T47D (cell line): Measurements from ENCODE around the gene CYTH4.

Experiments
- DNase-seq, 2 experiments: peaks; one replicate each; pipeline versions ENCODE4 v3.0.0 to v3.0.0-alpha.2; 2011 to 2012; ENCODE audit warnings: low read depth in 1 of 2, low spot score in 1 of 2
- JUND ChIP-seq: IDR thresholded peaks from 2 replicates; pipeline ENCODE4 v1.6.1; 2012; ENCODE audit warnings: low read depth
- in situ Hi-C: cut with HindIII; loops from 2 replicates; pipeline ENCODE4 v1.10.0; 2016; ENCODE audit warnings: low sequenced_read_pairs, low pct_unique_long_range_greater_than_20kb

The CYTH4 gene

DNA sequence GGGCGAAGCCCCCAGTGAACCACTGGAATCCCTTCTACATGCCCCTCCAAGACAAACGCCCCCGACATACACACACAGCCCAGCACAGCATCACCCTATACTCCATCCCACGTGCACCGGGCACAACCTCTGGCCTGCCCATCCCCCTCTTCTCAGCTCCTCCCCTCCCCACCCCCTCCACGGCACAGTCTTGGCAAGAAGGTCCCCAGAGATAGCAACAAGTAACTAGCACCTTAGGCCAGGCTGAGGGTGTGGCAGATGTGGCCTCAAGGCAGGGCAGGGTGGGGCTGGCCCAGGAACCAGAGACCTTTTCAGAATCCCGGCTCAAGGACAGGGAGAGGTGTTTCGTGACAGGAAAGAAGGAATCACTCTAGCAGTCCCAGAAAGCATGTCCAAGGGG lies 54.3 kb downstream of the CYTH4 start:
- in situ Hi-C loops: no loop called here
- no peak for DNase-seq
- no peak for TF ChIP-seq JUND

DNA sequence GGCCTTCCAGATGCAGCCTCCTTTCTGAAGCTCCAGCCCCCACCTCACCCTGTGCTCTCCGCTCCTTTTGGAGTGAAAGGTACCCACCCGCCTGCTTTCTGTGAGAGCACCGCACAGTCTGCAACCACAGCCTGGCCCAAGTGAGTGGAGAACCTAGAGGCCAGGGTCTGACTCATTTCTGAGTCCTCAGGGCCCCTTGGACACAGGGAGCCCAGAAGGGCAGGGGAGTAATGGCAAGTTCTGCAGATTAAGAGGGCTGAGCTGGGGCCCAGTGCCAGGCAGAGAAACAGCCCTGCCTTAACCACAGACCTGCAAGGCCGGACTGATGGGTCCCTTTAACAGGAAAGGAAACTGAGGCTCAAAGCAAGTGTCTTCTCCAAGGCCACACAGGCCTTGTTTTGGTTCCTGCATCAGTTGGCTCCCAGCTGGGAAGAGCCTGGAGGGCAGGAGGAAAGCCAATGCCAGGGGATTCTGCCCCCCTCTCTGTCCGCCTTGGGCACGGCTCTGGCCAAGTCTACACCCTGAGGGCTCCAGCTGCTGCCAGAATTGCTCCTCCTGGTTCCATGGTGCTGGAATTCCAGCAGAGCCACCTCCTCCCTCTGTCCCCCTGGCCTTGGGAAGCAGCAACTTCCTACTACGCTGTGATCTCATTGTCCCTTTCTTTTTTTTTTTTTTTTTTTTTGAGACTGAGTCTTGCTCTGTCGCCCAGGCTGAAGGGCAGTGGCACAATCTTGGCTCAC lies 55.1 kb downstream of the CYTH4 start:
- DNase-seq: no peak

DNA sequence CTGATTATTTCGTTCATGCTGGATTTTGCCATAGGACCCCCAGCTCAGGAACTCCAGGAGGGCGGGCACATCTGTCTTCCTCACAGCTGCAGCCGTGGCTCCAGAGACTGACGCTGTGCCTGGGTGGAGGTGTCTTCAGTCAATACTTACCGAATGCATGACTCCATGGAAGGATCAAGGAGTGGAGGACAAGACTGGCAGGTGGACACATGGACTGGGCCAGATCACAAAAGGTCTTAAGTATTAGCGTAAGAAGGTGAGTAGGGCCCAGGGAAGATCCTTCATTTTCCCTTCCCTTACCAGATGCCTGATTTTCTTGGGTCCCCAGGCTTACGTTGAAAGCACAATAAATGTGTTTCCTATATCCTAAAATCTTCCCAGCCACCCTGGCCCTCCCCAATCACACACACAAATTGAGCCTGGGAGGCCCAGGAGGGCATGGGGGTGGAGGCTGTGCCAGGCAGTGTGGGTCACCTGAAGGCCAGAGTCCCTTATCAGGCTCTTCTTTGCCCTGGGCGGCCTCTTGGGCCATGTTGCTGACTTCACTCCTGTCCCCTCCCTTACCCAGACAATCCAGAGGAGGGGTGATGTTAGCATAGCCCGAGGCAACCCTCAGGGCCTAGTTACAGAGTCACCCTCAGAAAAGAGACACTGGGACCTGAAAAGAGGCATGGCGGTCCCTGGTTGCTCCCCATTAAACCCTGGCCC lies 56.4 kb downstream of the CYTH4 start:
- in situ Hi-C loops: no loop called here
- TF ChIP-seq JUND: no peak
- DNase-seq: no peak

More for the DNA sequence above, 55.1 kb downstream of the CYTH4 start:
- in situ Hi-C loops: no loop called here
- TF ChIP-seq JUND: no peak

DNA sequence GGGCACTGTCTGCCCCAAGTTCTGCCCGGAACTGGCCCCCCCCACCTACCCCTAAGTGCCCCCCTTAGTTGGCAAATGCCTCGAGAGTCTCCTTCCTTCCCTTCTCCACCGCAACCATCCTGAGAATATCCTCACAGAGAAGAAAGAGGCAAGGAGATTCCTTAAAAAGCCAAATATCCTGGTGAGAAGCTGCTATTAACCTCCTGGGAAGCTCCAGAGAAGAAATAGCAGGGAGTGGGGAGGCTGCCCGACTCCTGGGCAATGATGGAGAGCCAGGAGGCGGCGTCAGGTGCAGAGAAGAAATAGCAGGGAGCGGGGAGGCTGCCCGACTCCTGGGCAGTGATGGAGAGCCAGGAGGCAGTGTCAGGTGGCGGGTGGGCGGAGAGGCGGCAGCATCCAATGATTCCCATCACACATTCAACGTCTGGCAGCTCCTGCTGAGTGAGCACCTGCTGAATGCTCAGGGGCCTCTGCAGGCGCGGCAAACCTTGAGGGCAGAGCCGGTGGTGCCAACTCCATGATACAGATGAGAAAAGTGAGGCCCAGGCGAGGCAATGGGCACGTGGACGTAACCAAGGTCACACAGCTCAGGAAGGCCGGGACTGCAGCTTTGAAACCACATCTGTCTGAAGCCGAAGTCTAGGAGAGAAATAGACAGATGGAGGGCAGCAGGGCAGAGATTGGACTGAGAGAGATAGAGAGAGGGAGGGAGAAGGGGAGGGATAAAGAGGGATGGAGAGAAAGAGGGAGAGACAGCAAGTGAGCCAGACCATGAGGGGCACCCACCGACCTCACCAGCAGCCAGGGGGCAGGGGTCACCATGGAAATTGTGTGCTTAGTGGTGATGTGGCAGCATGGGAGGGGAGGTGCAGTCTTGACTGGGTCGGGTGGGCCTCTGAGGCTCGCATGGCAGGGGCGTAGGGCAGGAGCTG lies 58.3 kb downstream of the CYTH4 start:
- in situ Hi-C loops: no loop called here
- peak in 1 of 2 experiments; percentile 35 for DNase-seq
- TF ChIP-seq JUND: no peak

DNA sequence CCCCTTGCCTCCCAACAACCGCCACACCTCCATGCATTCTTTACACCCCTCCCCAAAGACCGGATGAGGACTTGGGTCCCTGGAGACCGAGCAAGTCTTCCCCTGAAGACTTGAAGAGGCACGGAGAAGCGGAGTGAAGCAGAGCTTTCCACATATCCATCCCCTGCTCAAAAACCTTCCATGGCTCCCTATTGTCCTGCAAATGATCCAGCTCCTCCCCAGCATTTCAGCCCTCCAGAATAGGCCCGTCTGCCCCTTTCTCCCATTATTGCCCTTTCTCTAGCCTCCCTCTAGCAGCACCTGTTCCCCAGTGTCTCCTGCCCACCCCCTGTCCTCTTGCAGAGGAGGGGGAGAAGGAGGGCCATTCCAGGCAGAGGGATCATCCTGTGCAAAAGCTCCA lies 59.8 kb downstream of the CYTH4 start:
- no peak for DNase-seq
- in situ Hi-C loops: no loop called here
- TF ChIP-seq JUND: no peak

DNA sequence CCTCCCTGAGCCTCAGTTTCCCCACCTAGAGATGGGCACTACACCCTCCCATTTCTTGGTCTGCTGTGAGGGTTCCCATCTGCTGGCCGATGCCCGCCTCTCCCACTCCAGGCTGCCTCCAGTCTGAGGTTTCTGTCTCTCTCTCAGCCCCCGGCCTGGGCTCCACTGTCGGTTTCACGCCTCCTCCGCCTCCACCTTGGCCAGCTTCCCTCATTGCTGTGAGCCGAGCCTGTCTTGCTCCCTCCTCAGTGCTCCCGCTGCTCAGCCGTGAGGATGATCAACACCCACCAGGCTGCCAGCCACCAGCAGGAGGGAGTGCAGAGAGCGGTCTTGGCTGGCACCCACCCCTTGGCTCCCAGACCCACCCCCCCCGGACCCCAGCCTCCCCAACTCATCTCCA lies 61.0 kb downstream of the CYTH4 start:
- DNase-seq: no peak
- in situ Hi-C loops: no loop called here
- TF ChIP-seq JUND: no peak

DNA sequence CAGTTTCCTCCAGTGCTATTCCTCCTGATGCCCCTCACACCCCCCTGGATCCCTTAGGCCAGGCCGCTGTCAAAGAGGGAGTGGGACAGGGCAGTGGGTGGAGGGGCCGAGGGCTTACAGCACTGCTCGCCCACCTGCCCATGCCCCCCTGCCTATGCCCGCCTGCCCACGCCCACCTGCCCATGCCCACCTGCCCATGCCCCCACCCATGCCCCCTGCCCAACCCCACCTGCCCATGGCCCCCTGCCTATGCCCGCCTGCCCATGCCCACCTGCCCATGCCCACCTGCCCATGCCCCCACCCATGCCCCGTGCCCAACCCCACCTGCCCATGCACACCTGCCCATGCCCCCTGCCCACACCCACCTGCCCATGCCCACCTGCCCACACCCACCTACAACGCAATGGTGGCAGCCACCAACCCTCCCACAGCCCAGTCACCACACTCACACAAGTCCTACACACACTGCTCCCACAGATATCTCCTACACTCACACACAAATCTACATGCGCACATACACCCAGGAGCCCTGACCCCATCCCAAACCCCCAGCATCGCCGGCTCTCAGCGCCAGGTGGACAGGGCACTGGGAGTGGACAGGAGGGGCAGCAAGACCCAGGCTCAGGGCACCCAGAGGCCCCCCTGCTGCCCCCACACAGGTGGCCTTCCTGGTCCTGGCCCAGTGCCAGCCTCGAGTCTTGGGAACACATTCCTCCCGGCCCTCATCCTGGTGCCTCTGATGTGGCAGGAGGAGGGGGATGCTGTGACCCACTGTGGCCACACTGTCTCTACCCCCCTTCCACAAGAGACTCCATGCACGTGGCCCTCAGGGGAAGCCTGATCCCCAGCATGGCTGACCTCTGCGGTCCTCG lies 61.8 kb downstream of the CYTH4 start:
- TF ChIP-seq JUND: no peak
- DNase-seq: no peak
- in situ Hi-C loops: no loop called here

DNA sequence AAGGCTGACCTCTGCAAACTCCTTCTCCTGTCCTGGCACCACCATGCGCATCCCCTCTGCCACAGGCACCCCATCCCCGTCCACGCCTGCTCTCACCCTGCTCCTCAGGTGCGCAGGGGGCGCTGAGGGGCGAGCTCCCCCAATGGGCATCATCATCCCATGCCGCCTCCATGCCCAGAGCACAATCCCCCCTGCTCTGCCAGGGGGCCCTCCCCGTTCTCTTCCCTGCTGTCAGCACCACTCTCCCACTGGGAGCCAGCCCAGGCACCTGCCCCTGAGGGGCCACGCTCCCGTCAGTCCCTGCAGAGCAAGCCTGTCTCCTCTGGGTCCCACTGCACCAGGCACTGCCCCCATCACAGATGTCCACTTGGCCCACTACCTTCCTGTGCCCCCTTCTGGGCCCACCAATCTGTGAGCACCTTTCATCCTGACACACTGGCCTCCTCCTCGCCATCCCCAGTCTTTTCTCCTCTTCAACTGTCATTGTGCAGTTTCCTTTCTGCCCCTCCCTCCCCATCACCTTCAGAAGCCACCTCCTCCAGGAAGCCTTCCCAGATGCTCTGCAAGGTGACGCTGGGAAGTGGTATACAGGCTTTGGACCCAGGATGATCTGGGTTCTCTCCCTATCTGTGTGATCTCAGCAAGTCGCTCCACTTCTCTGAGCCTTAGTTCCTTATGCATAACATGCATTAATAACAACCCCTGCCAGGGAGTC lies 62.6 kb downstream of the CYTH4 start:
- TF ChIP-seq JUND: no peak
- DNase-seq: no peak
- in situ Hi-C loops: no loop called here

DNA sequence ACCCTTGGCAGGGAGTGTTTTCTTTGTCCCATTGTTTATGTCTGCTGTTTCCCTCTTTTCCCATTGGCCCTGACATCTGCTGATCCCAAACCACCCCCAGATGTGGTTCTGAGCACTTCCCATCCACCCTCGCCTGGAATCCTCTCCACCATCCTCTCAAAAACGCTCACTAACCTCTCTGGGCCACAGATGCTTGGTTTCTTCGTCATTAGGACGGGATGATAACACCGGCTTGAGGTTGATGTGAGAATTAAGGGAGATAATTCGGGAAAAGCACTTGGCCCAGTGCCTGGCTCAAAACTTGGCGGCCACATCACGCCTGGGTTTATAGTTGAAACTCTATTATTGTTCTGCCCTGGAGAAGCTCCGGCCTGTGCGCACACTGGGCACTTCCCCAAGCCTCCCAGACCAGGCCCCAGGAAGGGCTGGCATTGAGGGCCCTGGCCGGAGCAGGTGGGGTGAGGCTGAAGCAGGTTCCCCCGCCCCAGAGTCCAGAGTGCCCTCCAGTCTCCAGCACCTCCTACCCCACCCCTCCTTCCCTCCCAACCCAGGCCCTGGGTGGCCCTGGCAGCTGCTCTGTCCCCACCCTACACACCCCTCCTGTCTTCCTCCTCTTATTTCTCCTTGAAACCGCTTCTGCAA lies 63.7 kb downstream of the CYTH4 start:
- DNase-seq: no peak
- in situ Hi-C loops: no loop called here

DNA sequence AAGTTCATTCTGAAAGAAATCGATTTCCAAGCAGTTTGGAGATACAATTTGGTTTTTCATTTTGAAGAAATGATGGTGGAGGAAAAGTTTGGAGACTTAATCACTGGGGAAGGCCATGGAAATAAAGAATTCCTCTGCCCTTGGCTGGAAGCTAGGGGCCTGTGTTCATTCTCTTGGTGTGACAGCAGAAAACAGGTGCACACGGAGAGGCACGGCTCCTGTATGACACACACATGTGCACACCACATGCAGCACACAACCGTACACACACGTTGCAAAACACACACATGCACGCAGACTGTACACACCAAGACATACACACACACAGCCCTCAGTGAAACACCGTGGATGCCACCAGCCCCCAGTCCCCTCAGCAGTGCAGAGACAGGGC lies 64.2 kb downstream of the CYTH4 start:
- no peak for DNase-seq
- in situ Hi-C loops: no loop called here
- no peak for TF ChIP-seq JUND

More for the DNA sequence above, 63.7 kb downstream of the CYTH4 start:
- TF ChIP-seq JUND: no peak

DNA sequence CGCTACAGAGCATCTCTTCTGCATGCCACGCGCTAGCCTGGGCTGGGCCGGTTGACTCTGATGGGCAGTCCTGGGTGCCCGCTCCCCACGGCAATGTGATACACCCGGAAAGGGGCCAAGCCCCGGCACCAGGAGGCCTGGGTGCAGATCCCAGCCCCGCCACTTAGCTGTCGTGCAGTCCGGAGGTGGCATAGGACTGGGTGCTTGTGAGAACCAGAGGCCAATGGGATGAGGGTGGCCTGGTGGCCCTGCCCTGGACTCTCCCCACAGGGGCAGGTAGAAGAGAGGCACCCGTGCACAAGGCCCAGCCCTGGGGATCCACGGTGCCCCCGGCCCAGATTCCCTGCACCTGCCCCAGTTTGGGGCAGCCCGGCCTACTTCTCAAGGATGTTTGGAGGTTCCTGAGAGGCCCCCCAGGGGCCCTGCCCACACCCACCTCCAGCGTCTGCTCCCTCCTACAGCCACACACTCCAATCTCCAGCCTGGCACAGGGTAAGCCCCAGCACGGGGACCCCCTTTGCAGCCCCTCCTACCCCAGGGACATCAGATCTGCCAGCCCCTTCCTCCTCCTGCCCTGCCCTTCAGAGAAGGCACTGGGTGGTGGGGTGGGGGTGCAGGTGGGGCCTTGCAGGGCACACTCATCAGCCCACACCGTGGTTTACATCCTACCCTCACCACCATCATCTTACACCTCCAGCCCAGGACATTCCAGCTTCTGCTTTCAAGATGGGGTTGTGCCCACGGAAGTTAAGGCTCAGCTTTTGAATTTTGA lies 66.9 kb downstream of the CYTH4 start:
- DNase-seq: no peak
- in situ Hi-C loops: no loop called here
- no peak for TF ChIP-seq JUND
